Fibroblast of pulmonary artery (primary cell): ENCODE measurements around the gene RHBDD1.
A peak's percentile ranks its signal among the peaks of the same experiment; 100 is the strongest.

Experiments used
- DNase-seq: peaks from one replicate; pipeline ENCODE4 v3.0.0-alpha.2; 2010; ENCODE audit warnings: low read depth
- H3K4me3 ChIP-seq: replicated peaks from 2 replicates; pipeline ENCODE4 v1.5.1; 2011; ENCODE audit warnings: low read depth, mild to moderate bottlenecking, control low read depth, low read length, moderate library complexity
- TF ChIP-seq, protein P1 (sequence below): IDR thresholded peaks from 2 replicates; pipeline ENCODE4 v1.5.1; 2011; ENCODE audit warnings: mild to moderate bottlenecking, control low read depth, low read length, inconsistent platforms; ENCODE audit errors: missing control alignments

RHBDD1 gene

DNA sequence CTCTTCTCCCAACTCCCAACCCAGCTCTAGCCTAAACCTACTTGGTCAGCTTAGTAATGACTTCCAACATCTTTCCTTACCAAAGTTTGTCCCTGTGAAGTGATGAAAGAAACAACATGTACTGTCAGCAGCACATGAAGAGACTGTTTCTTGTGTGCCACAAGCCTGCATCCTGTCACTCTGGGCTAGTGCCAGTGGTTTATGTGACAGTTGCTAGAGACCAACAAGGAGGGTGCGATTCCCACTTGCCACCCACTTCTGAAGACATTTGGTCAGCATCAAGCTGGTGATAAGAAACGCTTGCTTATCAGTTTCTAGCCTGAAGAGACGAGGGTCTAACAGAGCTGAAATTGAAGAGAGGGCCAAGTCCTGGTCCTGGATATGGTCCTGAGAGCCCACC lies 195.5 kb downstream of the RHBDD1 start:
- H3K4me3 ChIP-seq: no peak overlapping the region
- TF ChIP-seq, protein P1, sequence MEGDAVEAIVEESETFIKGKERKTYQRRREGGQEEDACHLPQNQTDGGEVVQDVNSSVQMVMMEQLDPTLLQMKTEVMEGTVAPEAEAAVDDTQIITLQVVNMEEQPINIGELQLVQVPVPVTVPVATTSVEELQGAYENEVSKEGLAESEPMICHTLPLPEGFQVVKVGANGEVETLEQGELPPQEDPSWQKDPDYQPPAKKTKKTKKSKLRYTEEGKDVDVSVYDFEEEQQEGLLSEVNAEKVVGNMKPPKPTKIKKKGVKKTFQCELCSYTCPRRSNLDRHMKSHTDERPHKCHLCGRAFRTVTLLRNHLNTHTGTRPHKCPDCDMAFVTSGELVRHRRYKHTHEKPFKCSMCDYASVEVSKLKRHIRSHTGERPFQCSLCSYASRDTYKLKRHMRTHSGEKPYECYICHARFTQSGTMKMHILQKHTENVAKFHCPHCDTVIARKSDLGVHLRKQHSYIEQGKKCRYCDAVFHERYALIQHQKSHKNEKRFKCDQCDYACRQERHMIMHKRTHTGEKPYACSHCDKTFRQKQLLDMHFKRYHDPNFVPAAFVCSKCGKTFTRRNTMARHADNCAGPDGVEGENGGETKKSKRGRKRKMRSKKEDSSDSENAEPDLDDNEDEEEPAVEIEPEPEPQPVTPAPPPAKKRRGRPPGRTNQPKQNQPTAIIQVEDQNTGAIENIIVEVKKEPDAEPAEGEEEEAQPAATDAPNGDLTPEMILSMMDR: no peak
- no peak for DNase-seq

DNA sequence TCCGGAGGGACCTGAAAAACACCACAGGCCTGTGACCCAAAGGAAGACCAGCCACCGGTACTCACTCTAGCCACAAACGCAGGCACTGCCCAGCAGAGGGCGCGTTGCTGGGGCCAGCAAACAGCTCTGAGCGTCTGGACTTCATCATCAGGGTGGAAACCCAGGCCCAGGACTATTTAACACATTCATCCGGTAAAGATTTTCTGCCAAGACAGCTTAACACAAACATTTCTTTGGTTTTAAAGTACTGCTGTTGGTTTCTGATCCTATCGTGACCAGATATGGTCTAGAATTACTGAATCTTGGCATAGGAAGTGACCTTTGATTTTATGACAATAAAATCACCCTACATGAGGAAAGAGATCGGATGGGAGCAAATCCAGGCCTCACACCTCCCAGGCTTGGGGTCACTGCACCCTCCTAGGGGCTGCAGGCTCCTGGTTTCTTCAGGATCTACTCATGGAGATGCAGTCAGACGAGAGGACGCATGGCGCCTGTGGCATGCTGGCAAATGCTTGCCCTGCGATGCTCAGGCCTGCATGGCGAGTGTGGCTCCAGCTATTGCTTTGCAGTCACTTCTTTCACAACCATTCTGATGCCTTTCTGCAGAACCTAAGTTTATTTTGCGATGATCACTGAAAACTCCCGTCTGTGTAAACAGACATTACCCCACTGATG lies 197.8 kb downstream of the RHBDD1 start:
- TF ChIP-seq, protein P1: peak; percentile 87
- H3K4me3 ChIP-seq: no peak overlapping the region
- peak; percentile 54 for DNase-seq

DNA sequence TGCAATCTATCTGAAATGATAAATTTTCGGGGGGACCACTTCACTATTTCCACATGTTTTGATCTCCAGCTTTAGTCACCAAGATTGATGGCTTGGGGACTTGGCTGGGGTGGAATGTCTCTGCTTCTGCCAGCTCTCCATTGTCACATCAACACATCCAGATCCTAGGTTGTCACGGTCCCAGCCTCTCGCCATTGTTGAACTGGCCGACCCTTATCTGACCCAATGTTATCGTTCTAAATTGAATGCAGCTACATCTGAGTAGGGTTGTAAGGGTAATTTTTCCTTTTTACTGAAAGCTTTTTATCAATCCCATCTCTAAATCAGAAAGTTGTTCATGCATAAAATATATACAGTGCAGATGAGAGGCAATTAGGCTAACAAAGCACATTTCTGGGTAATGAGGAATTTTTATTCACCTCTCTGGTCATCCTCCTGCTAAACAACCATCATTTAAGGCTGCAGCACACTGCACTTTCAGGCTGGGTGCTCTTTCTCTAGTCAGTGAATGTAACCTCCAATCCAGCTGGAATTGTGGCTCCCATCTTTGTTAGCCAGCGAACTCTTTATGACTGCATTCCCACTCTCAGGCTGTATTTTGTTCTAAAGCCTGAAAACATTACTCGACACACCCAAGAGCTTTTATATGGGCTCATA lies 200.0 kb downstream of the RHBDD1 start:
- no peak for DNase-seq
- TF ChIP-seq, protein P1: no peak
- H3K4me3 ChIP-seq: no peak overlapping the region

DNA sequence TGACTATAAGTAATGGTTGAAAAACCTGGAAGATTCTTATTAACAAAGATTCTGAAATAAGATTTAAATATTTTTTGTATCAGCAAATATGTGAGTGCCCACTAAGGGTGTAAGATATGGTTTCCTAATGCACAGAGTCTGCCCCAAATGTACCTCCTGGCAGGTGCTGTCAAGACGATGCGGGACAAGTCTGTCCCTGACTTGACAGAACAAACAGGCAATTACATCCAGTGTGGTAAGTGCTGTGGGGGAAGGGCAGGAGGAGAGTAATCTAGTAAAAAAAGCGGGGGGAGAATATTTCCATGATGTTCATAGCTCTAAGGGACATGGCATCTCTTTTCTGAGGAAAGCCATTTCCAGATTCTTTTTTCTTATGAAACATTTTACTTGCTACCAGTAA lies 200.7 kb downstream of the RHBDD1 start:
- TF ChIP-seq, protein P1: no peak
- no peak overlapping the region for H3K4me3 ChIP-seq
- no peak for DNase-seq

DNA sequence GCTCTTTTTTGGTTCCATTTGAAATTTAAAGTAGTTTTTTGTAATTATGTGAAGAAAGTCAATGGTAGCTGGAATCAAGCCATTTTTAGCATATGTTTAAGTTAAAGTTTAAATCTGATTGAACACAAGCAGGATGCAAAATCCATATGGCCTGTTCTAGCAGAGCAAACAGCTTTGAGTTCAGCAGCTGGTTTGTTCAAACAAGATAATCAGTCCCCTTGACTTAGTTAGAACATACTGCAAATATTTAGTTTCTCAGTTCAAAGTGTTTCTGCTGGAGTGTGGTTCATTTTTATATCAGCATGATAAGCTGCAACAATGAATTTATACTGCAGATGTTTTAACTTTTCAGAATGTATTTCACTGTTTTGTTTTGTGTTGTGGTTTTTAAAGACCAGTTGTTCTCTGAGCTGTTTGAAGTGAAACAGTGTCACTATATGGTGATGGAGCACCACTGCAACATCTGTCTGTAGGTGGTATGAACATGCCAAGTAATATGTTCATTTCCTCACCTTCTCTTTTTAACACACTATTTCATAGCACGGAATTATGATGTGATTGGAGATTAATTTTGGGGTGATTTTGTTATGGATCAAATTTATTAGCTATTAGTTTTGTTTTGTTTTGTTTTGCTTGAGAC lies 202.8 kb downstream of the RHBDD1 start:
- TF ChIP-seq, protein P1: no peak
- no peak overlapping the region for H3K4me3 ChIP-seq
- no peak for DNase-seq

DNA sequence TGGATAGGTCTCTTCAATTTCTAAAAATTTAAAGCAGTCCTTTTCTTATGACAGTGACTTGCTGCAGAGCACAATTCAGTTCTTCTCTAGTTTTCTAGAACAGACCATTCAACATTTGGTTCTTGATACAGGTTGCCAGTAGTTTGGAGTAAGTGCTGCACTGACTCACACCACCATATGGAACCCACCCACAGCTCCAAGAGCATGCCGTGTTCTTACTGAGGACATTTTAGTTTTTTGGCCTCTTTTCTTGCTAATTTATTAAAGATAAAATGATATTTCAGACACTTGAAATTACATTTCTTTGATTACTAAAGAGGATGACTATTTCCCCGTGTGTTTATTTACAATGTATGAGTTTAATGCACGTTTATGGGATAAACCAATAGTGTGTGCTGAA lies 208.1 kb downstream of the RHBDD1 start:
- no peak overlapping the region for H3K4me3 ChIP-seq
- TF ChIP-seq, protein P1: no peak
- no peak for DNase-seq
